SHP77 (cell line): ENCODE data around the gene NEGR1.
"Not testable (repeated sequence)": the region's sequence is repeated elsewhere in the genome, so short reads cannot be mapped to it uniquely, and the experiment has no call there.

Experiments used
- DNase-seq, 2 experiments: peaks; one replicate each; lab custom pipeline; 2025; lab: John Stamatoyannopoulos, UW

NEGR1 gene

DNA sequence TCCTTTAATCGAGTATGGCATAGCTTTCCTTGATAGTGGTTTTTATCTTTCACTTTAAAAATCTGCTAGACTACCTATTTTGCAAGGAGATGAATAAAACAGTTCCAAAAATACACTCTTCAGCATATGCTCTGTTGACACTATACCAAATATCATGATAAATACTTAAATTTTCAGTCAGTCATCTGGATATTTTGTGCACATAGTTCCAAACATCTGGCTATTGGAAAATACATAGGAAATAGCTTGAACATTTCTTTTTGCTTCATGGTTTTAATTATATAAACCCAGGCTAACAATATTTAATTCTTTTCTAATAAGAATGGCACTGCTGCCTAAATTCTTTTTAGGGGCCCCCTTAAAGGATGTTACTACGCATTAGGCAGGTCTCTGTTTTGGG lies 342.1 kb downstream of the NEGR1 start:
- no peak for DNase-seq

- DNase-seq = no peak
These were observed 351.8 kb downstream of the NEGR1 start for GRCh38 chr1:71930511-71930910.

- DNase-seq = no peak
These were observed 360.3 kb downstream of the NEGR1 start for GRCh38 chr1:71921935-71922559.

GRCh38 chr1:71921204-71921603 lies 361.1 kb downstream of the NEGR1 start:
- DNase-seq = no peak

GRCh38 chr1:71920556-71920955 lies 361.8 kb downstream of the NEGR1 start:
- DNase-seq = no peak

GRCh38 chr1:71919811-71920509 lies 362.4 kb downstream of the NEGR1 start:
- DNase-seq = no peak

DNA sequence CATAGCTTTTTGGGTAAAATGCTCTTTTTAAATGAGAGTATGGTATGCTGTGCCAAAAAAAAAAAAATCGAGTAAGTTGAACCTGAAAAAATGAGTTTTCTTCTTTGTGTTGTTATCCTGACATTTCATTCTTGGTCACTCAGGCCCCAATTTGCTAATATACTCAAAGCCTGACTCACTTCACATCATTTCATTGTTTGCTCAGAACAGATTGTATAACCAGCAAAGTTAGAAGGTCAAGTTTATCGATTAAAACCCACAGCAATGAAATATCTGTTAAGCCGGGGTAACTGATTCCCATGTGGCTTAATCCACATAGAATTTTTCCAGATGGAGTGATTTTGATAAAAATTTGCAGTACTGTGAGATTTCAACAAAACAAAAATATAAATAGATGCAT lies 363.7 kb downstream of the NEGR1 start:
- no peak for DNase-seq

GRCh38 chr1:71916894-71917293 lies 365.4 kb downstream of the NEGR1 start:
- no peak for DNase-seq

- no peak for DNase-seq
These were observed 367.7 kb downstream of the NEGR1 start for GRCh38 chr1:71914626-71915025.

DNA sequence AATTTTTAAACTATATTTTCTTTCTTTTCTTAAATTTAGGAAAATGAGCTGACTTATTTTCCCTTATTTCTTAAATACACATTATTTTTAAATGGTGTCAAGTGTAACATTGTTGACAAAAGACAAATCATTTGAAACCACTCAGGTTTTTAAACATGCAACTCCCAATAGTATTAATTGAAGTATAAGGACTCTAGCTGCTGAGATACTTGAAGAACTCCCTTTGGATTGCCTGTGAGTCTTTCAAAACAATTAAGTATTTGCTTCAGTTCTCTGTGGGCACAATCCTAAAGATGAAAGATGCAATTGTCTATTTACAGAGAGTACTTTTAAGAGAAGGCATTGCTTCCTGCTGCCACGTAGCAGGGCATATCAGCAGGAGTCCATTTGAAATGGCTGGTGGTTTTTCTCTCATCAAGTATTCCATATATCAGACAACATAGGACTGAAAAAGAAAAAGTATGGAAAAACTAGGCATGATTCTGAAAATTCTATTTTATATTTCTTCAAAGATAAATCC lies 373.4 kb downstream of the NEGR1 start:
- DNase-seq = no peak

DNA sequence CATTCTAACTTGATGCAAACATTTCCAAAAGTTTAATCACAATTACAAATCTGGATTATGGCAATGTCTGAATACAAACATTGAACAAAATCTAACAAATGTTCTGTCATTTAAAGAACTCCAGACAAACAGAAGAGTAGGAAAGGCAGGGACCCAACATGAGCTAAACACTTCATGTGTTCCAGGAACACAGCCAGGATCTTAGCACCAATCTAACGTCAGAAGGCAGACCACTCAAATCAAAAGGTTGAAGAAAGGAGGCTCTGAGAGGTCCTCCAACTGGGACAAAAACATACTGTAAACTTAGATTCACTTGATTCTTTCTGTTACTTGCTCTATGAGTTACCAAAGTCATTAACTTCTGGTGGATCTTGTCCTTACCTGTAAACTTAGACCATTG lies 374.0 kb downstream of the NEGR1 start:
- no peak for DNase-seq

DNA sequence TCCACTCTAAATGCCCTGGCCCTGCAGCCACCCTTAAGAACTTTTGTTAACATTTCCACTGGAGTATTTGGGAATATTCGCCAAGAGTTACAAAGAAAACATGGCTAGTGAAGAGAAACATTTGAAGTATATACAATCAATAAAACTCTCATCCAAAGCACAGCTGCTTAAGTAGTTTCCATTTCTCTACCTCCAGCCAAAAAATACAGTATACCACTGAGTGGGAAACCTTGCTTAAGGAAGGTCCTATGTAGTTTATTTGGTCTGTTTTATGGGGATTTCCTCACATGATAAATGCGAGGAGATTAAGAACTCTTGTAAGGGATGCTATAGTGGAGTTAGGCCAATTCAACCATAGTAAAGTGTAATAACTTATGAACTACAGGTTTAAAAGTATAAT lies 382.5 kb downstream of the NEGR1 start:
- DNase-seq = no peak

DNA sequence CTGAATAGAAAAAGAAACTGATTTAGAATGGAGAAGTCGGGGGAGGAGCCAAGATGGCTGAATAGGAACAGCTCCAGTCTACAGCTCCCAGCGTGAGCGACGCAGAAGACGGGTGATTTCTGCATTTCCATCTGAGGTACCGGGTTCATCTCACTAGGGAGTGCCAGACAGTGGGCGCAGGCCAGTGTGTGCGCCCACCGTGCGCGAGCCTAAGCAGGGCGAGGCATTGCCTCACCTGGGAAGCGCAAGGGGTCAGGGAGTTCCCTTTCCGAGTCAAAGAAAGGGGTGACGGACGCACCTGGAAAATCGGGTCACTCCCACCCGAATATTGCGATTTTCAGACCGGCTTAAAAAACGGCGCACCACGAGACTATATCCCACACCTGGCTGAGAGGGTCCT lies 394.2 kb downstream of the NEGR1 start:
- DNase-seq = not testable (repeated sequence)

DNA sequence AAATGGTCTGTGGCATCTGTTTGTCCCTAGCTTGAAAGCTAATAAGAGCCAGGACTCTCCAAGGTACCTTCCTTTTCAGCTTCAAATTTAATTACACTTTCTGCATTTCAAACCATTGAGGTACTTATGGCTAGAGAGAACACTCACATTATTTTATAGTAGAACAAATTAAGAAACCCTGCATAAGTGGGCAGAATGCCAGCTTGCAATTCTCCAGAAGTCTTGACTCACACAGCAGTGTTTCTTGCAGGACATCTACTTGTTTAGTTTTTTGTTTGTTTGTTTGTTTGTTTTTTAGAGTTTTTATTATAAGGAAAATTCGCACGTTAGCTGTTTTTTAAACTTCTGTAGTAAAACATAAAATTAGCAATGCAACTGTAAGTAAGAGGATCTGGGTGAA lies 397.2 kb downstream of the NEGR1 start:
- DNase-seq = no peak

GRCh38 chr1:71882637-71883036 lies 399.7 kb downstream of the NEGR1 start:
- DNase-seq = no peak

DNA sequence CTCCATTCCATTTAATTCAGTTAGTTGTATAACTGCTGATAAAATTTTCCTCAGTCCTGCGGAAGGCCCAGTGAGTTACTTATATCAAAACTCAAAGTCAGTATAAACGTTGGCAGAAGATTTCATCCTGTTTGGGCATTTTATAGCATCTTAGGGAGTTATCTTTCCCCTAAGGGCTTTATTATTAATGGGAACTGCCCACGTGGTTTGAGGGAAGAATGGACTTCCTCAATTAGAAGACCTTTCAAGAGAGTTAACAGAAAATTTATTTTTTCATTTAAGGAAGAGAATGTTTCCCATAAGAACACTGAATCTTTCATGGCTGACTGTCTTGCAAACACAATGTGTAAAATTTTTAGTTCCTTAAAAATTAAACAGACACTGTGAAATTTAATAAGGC lies 400.1 kb downstream of the NEGR1 start:
- no peak for DNase-seq

DNA sequence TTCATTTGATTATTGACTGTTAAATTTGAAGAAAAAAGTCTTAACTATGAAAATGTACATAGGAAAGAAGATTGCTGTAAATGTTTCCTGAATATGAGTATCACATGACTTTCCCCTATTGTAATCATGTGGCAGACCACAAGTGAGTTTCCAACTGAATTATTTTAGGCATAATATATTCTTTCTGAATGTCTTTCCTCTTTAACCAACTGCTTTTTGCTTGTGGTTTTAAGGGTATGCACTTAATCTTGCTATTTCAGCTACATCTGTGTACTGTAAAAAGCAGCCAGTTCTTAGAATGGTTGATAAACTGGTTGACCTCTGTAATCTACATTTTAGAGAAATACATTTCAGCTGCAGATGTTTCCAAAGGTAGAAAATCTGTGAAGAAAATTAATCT lies 400.7 kb downstream of the NEGR1 start:
- DNase-seq = no peak

GRCh38 chr1:71869326-71869725 lies 413.0 kb downstream of the NEGR1 start:
- DNase-seq = no peak

- no peak for DNase-seq
These were observed 419.6 kb downstream of the NEGR1 start for GRCh38 chr1:71862756-71863155.

DNA sequence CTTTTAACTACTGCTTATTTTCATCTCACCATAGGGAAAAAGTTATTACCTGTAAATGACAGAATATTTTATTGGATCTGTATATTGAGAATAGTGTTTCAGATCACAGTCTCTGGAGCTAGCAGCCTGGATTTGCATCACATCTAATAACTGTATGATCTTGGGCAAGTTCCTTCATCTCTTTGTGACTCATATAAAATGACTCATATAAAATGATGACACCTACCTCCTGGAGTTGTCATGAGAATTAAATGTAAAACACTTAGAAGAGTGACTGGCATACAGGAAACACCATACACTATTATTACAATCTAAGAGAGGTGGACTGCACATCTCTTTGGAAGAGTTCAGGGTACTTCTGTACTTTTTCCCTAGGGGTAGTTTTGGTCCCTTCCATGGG lies 421.3 kb downstream of the NEGR1 start:
- no peak for DNase-seq

- no peak for DNase-seq
These were observed 422.5 kb downstream of the NEGR1 start for GRCh38 chr1:71859806-71860205.

DNA sequence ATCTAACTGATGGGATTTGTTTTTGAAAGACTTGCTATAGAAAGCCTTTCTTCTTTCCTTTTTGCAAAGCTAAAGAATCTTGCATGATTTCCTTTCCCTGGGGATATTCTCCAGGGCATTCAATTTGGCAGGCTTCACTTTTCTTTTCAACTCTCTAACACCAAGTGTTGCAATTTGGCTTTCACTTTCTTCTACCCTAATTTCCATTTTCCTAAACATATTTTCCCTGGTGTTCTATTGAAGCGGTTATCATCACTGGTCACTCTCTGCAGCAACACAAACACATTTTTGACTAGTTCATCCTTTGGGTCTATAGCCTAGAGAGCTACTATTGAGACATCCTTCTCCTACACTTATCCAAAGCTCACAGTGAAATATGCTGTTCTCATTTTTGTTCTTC lies 424.5 kb downstream of the NEGR1 start:
- no peak for DNase-seq

- no peak for DNase-seq
These were observed 429.0 kb downstream of the NEGR1 start for GRCh38 chr1:71853360-71853759.

DNA sequence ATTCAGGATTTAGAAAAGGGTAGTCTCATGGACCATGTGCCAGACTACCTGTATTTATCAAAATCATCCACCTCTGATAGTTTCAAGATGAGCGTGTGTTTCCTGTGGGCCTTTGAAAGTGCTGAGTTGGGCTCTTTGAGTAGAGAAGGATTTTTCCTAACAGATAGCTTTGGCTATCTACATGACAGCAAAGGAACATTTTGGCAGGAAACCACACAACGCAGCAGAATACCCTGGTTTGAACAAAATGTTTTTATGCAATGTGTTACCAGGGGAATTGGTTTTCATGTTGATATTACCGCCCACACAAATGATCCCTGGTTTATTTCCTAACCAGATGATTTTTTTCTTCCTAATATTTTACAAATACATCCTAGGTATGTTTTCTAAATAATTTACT lies 431.4 kb downstream of the NEGR1 start:
- DNase-seq = no peak
